ENCODE measurements around the gene CNN2.

Gene CNN2

DNA sequence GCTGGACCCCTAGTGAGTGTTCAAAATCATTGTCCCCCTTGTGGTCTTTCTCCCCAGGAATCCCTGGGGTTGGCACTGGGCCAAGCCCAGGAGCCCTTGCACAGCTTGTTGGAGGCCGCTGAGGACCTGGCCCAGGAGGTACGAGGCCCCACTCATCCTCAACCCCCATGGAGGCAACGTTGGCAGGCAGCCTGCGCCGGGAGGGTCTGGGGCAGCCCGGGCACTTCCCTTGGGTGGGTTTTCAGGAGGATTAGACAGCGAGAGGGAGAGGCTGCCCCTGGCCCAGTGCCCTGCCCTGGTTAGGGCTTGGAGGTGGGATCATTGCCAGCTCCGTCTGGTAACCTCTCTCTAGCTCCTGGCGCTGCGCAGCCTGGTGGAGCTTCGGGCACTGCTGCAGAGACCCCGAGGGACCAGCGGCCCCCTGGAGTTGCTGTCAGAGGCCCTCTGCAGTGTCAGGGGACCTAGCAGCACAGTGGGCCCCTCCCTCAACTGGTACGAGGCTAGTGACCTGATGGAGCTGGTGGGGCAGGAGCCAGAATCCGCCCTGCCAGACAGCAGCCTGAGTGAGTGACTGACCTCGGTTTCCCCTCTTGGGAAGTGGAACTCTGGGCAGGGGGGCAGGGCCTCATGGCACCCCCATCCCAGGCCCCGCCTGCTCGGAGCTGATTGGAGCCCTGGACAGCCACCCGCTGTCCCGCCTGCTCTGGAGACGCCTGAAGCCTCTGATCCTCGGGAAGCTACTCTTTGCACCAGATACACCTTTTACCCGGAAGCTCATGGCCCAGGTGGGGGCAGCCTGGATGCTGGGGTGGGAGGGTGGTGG lies 16.5 kb downstream of the CNN2 start:
- H3K36me3 Mint-ChIP-seq = peaks cover 33% of the 10 kb centered on the region
- H3K4me3 Mint-ChIP-seq = no peak overlapping the region
- H3K4me1 Mint-ChIP-seq = peaks cover 45% of the 10 kb centered on the region
- ATAC-seq = no peak
- no peaks in the 10 kb centered on the region for H3K27me3 Mint-ChIP-seq
- H3K9me3 Mint-ChIP-seq = no peaks in the 10 kb centered on the region
- no peak overlapping the region for H3K27ac Mint-ChIP-seq

DNA sequence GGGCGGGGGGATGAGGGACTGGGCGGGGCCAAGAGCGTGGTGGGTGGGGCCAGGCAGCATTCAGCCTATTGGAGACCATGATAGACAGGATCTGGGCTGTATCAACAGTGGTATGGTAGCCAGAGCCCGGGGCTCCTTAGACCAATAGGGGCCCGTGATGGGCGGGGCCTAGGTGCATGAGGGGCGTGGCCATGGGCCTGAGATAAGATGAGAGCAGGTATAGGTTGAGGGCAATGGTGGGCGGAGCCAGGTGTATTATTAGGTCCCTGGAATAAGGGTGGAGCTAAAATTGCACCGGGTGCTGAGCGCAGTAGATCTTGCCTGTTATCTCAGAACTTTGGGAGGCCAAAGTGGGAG lies 18.8 kb downstream of the CNN2 start:
- H3K9me3 Mint-ChIP-seq = no peaks in the 10 kb centered on the region
- H3K27ac Mint-ChIP-seq = no peak overlapping the region
- no peak overlapping the region for H3K4me3 Mint-ChIP-seq
- ATAC-seq = peak; percentile 42
- H3K36me3 Mint-ChIP-seq = peaks cover 26% of the 10 kb centered on the region
- H3K27me3 Mint-ChIP-seq = no peaks in the 10 kb centered on the region
- peaks cover 24% of the 10 kb centered on the region for H3K4me1 Mint-ChIP-seq

DNA sequence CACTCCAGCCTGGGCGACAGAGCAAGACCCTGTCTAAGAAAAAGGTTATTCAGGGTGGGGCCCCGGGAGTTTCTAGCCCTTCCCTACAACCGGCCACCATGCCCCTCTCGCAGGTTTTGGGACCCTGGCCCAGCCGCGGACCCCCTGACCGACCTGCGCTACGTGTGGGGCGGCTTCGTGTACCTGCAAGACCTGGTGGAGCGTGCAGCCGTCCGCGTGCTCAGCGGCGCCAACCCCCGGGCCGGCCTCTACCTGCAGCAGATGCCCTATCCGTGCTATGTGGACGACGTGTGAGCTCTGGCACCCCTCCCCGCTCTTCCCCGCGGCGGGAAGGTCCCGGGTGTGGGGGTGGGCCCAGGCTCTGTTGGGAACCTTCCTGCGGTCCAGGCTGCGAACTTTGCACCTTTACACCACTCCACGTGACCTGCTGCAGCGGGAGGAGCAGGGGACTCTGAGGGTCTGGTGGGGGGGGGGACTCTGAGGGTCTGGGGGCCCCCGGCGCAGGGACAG lies 19.8 kb downstream of the CNN2 start:
- no peak overlapping the region for H3K27ac Mint-ChIP-seq
- peaks cover 27% of the 10 kb centered on the region for H3K36me3 Mint-ChIP-seq
- H3K4me1 Mint-ChIP-seq = peaks cover 16% of the 10 kb centered on the region
- no peak for ATAC-seq
- no peak overlapping the region for H3K4me3 Mint-ChIP-seq
- H3K27me3 Mint-ChIP-seq = no peaks in the 10 kb centered on the region
- H3K9me3 Mint-ChIP-seq = no peaks in the 10 kb centered on the region

DNA sequence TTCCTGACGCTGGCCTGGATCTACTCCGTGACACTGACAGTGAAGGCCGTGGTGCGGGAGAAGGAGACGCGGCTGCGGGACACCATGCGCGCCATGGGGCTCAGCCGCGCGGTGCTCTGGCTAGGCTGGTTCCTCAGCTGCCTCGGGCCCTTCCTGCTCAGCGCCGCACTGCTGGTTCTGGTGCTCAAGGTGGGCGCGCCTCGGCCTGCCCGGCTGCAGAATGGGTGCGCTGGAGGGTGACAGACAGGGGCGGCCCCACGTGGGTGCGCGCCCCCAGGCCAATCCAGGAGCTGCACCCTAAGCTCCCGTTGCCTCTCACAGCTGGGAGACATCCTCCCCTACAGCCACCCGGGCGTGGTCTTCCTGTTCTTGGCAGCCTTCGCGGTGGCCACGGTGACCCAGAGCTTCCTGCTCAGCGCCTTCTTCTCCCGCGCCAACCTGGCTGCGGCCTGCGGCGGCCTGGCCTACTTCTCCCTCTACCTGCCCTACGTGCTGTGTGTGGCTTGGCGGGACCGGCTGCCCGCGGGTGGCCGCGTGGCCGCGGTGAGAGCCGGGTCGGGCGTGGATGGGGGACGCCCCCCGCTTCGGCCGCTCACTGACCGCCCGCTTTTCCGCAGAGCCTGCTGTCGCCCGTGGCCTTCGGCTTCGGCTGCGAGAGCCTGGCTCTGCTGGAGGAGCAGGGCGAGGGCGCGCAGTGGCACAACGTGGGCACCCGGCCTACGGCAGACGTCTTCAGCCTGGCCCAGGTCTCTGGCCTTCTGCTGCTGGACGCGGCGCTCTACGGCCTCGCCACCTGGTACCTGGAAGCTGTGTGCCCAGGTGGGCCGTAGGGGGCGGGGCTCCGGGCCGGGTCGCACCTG lies 20.7 kb downstream of the CNN2 start:
- H3K27ac Mint-ChIP-seq = no peak overlapping the region

DNA sequence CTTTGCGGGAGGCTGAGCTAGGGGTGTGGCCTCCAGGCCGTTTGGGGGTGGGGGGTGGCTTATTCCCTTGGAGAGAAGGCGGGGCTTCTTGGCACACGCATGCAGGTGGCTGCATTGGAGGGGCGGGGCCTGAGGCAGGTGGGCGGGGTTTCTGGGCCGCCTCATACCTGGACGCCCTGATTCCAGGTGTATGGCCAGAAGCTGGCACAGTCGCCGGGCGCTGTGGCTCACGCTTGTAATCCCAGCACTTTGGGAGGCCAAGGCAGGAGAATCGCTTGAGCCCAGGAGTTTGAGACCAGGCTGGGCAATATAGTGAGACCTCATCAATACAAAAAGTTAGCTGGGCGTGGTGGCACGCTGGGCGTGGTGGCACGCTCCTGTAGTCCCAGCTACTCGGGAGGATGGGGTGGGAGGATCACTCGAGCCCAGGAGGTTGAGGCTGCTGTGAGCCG lies 21.3 kb downstream of the CNN2 start:
- peaks cover 10% of the 10 kb centered on the region for H3K4me1 Mint-ChIP-seq
- H3K9me3 Mint-ChIP-seq = no peaks in the 10 kb centered on the region
- H3K27me3 Mint-ChIP-seq = no peaks in the 10 kb centered on the region
- no peak overlapping the region for H3K27ac Mint-ChIP-seq
- H3K36me3 Mint-ChIP-seq = peaks cover 30% of the 10 kb centered on the region
- ATAC-seq = no peak
- no peak overlapping the region for H3K4me3 Mint-ChIP-seq

More for the DNA sequence above, 20.7 kb downstream of the CNN2 start:
- no peak overlapping the region for H3K4me3 Mint-ChIP-seq
- no peaks in the 10 kb centered on the region for H3K27me3 Mint-ChIP-seq
- peak; percentile 44 for ATAC-seq
- H3K4me1 Mint-ChIP-seq = peaks cover 12% of the 10 kb centered on the region
- H3K9me3 Mint-ChIP-seq = no peaks in the 10 kb centered on the region
- H3K36me3 Mint-ChIP-seq = peaks cover 33% of the 10 kb centered on the region

DNA sequence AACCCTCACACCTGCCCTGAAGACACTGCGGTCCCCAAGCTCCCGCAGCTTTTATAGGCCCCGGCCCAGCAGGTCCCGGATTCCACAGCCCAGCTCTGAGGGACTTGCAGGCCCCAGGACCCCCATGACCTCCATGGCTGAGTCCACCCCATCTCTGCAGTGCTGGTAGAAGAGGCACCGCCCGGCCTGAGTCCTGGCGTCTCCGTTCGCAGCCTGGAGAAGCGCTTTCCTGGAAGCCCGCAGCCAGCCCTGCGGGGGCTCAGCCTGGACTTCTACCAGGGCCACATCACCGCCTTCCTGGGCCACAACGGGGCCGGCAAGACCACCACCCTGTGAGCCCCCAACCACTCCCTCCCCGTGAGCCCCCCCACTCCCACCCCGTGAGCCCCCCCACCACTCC lies 22.7 kb downstream of the CNN2 start:
- ATAC-seq = no peak
- H3K27me3 Mint-ChIP-seq = no peaks in the 10 kb centered on the region
- H3K4me3 Mint-ChIP-seq = no peak overlapping the region
- H3K9me3 Mint-ChIP-seq = no peaks in the 10 kb centered on the region
- peaks cover 33% of the 10 kb centered on the region for H3K36me3 Mint-ChIP-seq
- peaks cover 15% of the 10 kb centered on the region for H3K4me1 Mint-ChIP-seq
- no peak overlapping the region for H3K27ac Mint-ChIP-seq

DNA sequence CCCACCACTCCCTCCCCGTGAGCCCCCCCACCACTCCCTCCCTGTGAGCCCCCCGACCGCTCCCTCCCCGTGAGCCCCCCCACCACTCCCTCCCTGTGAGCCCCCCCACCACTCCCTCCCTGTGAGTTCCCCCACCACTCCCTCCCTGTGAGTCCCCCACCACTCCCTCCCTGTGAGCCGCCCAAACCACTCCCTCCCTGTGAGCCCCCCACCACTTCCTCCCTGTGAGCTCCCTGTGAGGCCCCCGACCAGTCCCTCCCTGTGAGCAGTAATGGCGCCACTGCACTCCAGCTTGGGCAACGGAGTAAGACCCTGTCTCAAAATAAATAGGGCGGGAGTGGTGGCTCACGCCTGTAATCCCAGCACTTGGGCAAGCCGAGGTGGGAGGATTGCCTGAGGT lies 23.4 kb downstream of the CNN2 start:
- Mint-ChIP-seq H3K4me3 (no peak overlapping the region), H3K4me1 (peaks cover 15% of the 10 kb centered on the region), H3K36me3 (peaks cover 33% of the 10 kb centered on the region), H3K27ac (no peak overlapping the region), H3K27me3 (no peaks in the 10 kb centered on the region), H3K9me3 (no peaks in the 10 kb centered on the region)
- ATAC-seq = no peak

DNA sequence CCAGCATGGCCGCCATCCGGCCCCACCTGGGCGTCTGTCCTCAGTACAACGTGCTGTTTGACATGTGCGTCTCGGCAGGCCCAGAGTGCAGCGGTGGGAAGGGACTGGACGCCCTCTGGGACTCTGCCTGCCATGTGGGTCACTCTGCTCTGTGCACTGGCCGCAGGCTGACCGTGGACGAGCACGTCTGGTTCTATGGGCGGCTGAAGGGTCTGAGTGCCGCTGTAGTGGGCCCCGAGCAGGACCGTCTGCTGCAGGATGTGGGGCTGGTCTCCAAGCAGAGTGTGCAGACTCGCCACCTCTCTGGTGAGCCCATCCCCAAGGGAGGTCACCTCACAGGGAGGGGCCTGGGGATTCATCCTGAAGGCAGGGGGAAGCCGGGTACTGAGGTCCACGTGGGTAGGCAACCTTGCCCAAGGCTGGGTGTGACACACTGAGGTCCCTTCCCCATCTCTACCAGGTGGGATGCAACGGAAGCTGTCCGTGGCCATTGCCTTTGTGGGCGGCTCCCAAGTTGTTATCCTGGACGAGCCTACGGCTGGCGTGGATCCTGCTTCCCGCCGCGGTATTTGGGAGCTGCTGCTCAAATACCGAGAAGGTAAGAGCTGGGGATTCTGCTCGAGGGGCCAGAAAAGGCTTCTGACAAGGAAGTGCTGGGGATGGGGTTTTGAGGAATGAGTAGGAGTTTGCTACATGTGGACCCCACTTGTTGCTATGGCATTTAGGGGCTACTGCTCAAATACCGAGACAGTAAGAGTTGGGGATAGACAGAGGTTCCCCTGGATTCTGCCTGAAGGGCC lies 24.8 kb downstream of the CNN2 start:
- H3K4me1 Mint-ChIP-seq = peaks cover 9% of the 10 kb centered on the region
- no peak overlapping the region for H3K27ac Mint-ChIP-seq
- H3K27me3 Mint-ChIP-seq = no peaks in the 10 kb centered on the region
- H3K9me3 Mint-ChIP-seq = no peaks in the 10 kb centered on the region
- no peak for ATAC-seq
- H3K36me3 Mint-ChIP-seq = peaks cover 37% of the 10 kb centered on the region
- H3K4me3 Mint-ChIP-seq = no peak overlapping the region

DNA sequence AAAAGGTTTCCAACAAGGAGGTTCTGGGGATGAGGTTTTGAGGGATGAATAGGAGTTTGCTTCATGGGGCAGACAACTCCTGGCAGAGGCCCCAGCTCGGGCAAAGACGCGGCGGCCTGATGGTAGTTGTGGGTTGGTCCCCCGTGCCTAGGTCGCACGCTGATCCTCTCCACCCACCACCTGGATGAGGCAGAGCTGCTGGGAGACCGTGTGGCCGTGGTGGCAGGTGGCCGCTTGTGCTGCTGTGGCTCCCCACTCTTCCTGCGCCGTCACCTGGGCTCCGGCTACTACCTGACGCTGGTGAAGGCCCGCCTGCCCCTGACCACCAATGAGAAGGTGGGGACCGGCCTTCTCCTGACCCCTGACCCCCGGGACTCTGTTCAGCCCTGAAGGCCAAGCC lies 25.4 kb downstream of the CNN2 start:
- no peaks in the 10 kb centered on the region for H3K9me3 Mint-ChIP-seq

DNA sequence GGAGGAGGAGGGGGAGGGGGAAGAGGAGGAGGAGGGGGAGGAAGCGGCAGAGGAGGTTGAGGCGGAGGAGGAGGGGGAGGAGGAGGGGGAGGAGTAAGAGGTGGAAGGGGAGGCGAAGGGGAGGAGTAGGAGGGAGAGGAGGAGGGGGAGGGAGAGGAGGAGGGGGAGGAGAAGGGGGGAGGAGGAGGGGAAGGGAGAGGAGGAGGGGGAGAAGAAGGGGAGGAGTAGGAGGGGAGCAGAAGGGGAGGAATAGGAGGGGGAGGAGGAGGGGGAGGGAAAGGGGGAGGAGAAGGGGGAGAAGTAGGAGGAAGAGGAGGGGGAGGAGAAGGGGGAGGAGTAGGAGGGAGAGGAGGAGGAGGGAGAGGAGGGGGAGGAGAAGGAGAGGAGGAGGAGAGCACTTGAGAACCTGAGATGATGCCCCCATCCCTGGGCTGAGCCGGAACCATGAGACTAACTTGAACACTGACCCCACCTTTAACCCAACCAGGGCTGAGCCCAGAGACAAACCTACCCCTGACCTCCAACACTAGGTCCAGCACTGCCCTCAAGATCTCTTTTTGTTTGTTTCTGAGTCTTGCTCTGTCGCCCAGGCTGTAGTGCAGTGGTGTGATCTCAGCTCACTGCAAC lies 26.1 kb downstream of the CNN2 start:
- H3K4me1 Mint-ChIP-seq = peaks cover 21% of the 10 kb centered on the region
- no peak overlapping the region for H3K4me3 Mint-ChIP-seq
- peaks cover 50% of the 10 kb centered on the region for H3K36me3 Mint-ChIP-seq
- no peaks in the 10 kb centered on the region for H3K27me3 Mint-ChIP-seq
- peak overlapping the region; percentile 44 for H3K27ac Mint-ChIP-seq
- no peaks in the 10 kb centered on the region for H3K9me3 Mint-ChIP-seq
- no peak for ATAC-seq

More for the DNA sequence above, 25.4 kb downstream of the CNN2 start:
- peaks cover 15% of the 10 kb centered on the region for H3K4me1 Mint-ChIP-seq
- peaks cover 43% of the 10 kb centered on the region for H3K36me3 Mint-ChIP-seq
- no peak overlapping the region for H3K27ac Mint-ChIP-seq
- no peak overlapping the region for H3K4me3 Mint-ChIP-seq
- ATAC-seq = no peak
- no peaks in the 10 kb centered on the region for H3K27me3 Mint-ChIP-seq

DNA sequence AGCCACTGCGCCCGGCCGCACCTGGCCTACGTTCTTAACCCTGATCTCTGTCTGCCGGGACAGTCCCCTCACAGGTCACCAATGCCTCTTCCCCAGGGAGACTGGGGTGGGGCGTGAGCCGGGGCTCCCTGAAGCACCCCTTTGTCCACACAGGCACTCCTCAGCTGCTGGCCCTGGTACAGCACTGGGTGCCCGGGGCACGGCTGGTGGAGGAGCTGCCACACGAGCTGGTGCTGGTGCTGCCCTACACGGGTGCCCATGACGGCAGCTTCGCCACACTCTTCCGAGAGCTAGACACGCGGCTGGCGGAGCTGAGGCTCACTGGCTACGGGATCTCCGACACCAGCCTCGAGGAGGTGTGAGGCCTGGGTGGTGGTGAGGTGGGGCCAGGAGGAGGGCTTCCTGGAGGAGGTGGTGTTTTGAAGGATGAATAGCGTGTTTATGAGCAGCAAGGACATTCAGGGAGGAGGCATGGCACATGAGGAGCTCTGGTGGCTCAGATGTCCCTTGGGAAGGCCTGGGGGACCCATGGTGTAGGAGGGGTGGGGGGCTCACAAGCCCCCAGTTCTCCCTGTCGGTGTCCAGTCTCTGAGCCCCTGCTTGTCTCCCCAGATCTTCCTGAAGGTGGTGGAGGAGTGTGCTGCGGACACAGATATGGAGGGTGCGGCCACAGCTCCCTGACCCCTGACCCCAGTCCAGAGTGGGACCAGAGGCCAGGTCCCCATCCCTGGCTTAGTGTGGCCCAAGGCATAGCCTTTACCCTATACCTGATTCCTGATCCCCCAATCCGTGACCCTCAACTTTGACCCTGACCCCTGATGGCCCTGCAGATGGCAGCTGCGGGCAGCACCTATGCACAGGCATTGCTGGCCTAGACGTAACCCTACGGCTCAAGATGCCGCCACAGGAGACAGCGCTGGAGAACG lies 27.0 kb downstream of the CNN2 start:
- peak; percentile 18 for ATAC-seq
- Mint-ChIP-seq H3K9me3 (no peaks in the 10 kb centered on the region), H3K27ac (peak overlapping the region; percentile 44), H3K36me3 (peaks cover 59% of the 10 kb centered on the region), H3K4me3 (no peak overlapping the region), H3K4me1 (peaks cover 31% of the 10 kb centered on the region), H3K27me3 (no peaks in the 10 kb centered on the region)

DNA sequence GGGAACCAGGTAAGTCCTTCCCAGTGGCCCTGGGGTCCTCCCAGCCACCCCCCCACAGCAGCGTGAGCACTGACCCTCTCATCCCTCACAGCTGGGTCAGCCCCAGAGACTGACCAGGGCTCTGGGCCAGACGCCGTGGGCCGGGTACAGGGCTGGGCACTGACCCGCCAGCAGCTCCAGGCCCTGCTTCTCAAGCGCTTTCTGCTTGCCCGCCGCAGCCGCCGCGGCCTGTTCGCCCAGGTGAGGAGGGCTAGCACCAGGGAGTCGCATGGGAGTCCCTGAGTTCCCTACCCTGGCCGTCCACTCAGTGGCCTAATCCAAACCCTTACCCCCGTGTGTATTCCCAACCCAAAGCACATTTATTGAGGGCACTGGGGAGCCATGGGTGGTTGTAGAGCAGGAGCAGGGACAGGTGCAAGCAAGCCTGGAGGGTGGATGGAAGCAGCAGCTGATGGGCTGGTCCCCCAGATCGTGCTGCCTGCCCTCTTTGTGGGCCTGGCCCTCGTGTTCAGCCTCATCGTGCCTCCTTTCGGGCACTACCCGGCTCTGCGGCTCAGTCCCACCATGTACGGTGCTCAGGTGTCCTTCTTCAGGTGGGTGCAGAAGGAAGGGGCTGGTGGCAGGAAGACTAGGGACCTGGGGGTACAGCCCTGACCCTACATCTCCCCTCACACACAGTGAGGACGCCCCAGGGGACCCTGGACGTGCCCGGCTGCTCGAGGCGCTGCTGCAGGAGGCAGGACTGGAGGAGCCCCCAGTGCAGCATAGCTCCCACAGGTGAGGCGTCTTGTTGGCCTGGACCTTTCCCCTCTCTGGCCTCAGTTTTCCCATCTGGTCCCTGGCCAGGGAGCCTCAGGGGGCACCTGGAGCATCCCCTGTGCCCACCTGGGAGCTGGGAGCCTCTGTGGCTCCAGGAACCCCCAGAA lies 28.0 kb downstream of the CNN2 start:
- Mint-ChIP-seq H3K4me3 (no peak overlapping the region), H3K9me3 (no peaks in the 10 kb centered on the region), H3K27me3 (no peaks in the 10 kb centered on the region), H3K27ac (peak overlapping the region; percentile 44), H3K36me3 (peaks cover 59% of the 10 kb centered on the region), H3K4me1 (peaks cover 33% of the 10 kb centered on the region)
- ATAC-seq = no peak

DNA sequence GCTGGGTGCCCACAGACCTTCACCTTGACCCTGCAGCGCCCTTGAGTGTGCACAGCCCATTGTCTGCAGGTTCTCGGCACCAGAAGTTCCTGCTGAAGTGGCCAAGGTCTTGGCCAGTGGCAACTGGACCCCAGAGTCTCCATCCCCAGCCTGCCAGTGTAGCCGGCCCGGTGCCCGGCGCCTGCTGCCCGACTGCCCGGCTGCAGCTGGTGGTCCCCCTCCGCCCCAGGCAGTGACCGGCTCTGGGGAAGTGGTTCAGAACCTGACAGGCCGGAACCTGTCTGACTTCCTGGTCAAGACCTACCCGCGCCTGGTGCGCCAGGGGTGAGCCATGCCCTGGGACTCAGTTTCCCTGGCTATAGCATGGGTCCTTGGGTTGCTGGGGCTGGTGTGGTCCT lies 28.6 kb downstream of the CNN2 start:
- Mint-ChIP-seq H3K4me3 (no peak overlapping the region), H3K36me3 (peaks cover 59% of the 10 kb centered on the region), H3K9me3 (no peaks in the 10 kb centered on the region), H3K27me3 (no peaks in the 10 kb centered on the region), H3K4me1 (peaks cover 33% of the 10 kb centered on the region), H3K27ac (no peak overlapping the region)
- no peak for ATAC-seq
